A673 (cell line): ENCODE measurements around the gene TEK.

Experiments used
- EZH2 ChIP-seq: fragments of 200-600 bp; sonication (generic); IDR thresholded peaks from 2 replicates; pipeline ENCODE4 v1.6.1; 2017; ENCODE audit warnings: borderline replicate concordance, low read depth, mild to moderate bottlenecking, mixed read lengths, antibody characterized with exemption, low read length; ENCODE audit not compliant: poor library complexity, severe bottlenecking
- TF ChIP-seq, protein P1 (sequence below): fragments of 300-800, 200-600 bp; sonication (generic); conservative IDR thresholded peaks from 2 replicates; pipeline ENCODE4 v1.5.1; 2017; ENCODE audit warnings: low read depth, mild to moderate bottlenecking, antibody characterized with exemption, low read length, moderate library complexity, mixed read lengths

DNA sequence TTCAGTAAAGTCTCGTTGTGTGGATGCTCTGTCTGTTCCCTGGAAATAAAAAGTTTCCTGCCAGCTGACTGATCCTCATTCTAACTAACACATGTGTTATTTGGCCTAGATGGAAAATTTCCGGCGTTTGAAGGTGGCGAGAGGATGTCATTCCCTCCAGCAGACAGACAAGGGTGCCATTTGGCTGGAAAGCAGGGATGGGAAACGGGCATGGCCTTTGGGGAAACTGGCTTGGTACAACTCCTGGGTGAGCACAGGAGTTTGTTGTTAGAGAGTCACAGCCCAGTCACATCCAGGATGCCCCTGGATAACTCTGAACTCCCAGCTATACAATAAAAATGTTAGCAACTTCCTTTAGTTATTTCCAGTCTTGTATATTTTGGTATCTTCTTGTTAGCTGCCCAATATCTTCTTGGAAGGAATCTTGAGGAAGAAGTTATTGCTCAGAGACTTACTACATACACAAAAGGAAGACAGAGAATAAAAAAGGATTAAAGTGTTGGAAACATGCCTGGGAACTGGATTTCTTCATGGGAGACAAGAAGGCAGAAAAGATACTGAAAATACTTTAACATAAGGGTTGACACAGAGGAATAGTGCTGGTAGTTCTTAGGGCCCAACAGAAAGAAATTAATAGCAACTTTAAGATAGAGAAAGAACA lies 41.9 kb downstream of the TEK start:
- TF ChIP-seq, protein P1, sequence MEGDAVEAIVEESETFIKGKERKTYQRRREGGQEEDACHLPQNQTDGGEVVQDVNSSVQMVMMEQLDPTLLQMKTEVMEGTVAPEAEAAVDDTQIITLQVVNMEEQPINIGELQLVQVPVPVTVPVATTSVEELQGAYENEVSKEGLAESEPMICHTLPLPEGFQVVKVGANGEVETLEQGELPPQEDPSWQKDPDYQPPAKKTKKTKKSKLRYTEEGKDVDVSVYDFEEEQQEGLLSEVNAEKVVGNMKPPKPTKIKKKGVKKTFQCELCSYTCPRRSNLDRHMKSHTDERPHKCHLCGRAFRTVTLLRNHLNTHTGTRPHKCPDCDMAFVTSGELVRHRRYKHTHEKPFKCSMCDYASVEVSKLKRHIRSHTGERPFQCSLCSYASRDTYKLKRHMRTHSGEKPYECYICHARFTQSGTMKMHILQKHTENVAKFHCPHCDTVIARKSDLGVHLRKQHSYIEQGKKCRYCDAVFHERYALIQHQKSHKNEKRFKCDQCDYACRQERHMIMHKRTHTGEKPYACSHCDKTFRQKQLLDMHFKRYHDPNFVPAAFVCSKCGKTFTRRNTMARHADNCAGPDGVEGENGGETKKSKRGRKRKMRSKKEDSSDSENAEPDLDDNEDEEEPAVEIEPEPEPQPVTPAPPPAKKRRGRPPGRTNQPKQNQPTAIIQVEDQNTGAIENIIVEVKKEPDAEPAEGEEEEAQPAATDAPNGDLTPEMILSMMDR, result no peak
- no peak for TF ChIP-seq EZH2
